NOMO-1 treated with dmso at 0.1 percent for 144 hours (cell line): Measurements from ENCODE around the gene PRR15L.
A peak's percentile ranks its signal among the peaks of the same experiment; 100 is the strongest.
"Not testable (repeated sequence)": the region's sequence is repeated elsewhere in the genome, so short reads cannot be mapped to it uniquely, and the experiment has no call there.

Experiments
- DNase-seq: peaks from one replicate; lab custom pipeline; 2025; ENCODE audit not compliant: unreplicated experiment; lab: John Stamatoyannopoulos, UW

The PRR15L gene, protein sequence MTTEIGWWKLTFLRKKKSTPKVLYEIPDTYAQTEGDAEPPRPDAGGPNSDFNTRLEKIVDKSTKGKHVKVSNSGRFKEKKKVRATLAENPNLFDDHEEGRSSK

DNA sequence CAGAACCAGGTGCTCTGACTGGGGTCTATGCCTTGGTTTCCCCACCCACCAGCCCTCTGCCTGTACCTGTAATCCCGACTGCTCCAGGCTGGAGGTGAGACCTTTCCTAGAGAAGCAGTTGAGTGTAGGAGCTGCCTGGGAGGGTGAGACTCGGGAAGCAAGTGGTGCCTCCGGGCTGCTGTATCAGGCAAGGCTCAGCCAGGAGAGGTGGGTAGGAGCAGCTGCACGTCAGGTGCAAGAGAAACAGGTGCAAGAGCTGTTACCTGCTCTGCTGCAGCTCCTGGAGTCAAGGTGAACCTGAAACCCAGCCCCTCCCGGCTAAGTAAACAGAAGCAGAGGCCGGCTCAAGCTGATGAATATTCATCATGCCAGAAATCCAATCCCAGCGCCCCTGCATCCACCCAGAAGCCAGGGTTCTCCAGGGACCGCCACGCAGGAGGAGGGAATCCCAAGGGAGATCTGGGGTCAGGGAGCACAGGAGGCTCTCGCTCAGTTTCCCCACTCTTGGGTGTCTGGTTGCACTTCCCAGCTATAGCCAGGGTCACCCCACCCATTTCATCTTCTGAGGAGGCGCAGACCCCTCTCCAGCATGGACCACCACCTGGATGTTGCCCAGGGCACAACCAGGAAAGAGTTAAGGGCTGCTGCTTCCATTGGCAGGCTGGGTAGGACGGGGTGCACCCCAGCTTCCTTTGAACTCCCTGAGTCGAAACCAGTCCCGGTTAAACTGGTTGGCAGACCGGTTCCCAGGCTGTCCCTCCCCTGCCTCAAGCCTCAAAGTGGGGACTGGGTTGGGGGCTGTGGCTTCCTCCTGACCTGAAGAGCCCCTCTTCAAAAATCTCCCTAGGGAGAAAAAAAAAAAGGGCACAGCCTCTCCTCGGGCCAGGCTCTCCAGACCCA, at the start of gene PRR15L:
PRR15L (minus strand) TSS at position 293 of the 900 bp plus-strand sequence. CDS start 4,649 bp downstream, outside the sequence.
- DNase-seq, result no peak

DNA sequence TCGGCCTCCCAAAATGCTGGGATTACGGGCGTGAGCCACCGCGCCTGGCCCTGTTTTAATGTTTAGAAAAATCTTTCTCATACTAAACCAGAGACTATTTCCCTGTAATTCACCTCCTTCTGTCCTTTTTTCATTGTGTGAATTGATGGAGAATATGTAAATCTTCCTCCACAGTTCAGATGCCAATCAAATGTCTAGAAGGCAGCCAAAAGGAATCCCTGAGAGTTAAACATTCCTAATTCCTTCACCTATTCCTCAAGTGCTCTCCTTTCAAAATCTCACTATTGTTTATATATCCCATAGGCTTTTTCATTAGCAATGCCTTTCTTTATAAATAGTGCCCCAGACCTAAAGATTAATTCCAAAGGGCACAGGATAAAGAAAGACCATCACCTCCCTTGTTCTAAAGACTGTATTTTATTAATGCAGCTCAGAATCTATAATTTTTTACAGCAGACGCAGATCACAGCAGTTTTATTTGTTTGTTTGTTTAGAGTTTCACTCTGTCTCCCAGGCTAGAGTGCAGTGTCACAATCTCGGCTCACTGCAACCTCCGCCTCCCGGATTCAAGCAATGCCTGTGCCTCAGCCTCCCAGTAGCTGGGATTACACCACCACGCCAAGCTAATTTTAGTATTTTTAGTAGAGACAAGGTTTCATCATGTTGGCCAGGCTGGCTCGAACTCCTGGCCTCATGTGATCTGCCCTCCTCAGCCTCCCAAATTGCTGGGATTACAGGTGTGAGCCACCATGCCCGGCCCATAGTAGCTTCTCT, 49.4 kb upstream of the PRR15L start:
- no peak for DNase-seq

DNA sequence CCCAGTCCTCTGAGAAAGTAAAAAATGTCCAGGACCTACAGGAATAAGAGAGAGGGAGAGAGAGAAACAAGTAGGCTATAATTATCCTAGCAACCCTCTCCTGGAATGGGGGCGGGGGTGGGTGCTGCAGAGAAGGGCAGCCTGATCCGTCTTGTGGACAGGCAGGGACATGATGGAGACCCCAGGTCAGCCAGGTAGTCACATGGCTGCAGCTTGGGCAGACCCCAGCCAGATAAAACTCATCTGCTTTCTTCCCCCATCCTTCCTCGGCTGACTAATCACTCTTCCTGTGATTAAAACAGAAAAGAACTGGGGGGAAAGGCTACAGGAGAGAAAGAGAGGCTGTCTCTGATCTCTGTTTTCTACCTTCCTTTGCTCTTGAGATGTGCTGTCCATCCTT, 47.3 kb upstream of the PRR15L start:
- no peak for DNase-seq

DNA sequence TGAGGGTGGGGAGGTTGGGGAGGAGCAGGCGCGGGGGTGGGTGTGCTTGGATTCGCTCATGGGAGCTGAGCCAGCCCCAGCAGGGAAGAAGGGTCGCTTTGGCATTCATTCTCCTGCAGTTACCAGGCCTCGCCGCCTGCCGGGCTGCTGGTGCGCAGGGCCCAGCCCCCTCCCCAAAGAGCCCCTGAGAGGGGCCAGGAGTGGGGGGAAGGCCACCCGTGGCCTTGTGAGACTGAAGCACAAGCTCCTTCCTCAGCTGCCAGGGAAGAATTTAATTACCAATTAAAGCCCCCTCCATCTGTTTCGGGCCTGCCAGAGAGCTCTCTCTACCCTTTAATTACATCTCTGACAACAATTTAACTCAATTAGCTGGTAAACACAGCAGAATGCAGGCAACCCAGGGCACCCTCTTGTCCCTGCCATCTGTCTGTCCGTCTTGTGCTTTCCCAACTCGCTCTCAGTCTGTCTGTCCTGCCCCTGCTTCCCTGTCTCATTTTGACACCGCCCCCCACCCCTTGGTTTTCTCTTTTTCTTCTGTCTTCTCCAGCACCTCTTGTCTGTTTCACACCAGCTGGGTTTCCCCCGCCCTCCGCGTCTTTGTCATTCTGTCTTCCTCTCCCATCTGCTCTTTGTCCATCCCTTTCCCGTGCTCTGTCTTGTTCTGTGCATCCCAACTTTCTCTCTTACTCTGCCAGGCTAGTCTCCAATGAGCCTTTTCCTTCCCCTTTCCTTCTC, 45.9 kb upstream of the PRR15L start:
- no peak for DNase-seq

DNA sequence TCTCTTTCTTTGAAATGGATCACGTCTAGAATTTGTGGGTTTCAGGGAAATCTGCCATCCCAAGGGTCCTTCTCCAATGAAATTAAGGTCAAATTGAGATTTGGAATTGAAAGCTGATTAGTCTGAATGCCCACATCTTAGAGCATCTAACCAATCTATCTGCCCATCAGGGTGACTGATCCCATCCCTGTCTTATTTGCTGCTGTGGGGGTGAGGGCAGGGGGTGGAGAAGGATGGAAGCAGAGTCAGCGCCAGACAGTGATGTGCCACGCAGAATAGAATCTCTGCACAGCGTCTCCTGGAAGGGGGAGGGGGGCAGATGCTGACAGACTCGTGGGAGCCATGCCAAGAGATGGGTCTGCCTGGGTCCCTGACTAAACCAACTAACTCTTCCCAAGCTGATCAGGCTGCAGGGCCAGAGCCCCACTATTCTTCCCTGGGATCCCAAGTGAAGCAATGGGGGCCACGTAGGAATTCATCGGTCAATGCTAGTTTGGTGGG, 45.3 kb upstream of the PRR15L start:
- no peak for DNase-seq

DNA sequence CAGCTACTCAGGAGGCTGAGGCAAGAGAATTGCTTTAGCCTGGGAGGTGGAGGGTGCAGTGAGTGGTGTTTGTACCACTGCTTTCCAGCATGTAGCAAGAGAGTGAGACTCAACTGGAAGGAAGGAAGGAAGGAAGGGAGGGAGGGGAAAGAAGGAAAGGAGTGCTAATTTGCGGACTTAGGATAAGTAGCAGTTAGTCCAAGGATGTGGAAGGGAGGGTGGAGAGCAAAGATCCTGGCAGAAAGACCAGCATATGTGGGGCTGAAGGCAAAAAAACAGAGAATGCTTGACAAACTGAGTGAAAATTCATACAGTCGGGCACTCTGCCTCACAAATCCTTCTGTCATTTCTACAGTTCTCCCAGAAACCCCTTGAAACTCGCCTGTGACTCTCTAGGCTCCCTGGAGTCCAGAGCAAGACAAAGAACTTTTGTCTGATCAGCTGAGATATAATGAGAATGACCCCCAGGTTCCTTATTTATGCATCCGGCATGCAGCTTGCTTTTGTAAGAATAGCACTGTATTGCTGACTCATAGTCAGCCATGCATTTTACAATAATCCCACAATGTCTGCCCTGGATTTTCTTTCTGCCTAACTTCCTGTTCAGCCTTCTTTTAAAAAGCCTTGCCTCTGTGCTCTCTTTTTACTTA, 44.7 kb upstream of the PRR15L start:
- peak; percentile 49 for DNase-seq

DNA sequence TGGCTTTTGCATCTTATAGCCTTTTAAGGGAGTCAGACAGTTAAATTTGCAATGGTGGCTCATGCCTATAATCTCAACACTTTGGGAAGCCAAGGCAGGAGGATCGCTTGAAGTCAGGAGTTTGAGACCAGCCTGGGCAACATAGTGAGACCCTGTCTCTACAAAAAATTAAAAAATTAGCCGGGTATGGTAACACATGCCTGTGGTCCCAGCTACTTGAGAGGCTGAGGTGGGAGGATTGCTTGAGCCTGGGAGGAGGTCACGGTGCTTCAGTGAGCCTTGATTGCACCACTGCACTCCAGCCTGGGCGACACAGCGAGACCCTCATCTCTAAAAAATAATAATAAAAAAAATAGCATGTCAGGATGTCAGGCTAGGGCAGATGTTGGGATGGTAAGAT, 44.0 kb upstream of the PRR15L start:
- not testable (repeated sequence) for DNase-seq

DNA sequence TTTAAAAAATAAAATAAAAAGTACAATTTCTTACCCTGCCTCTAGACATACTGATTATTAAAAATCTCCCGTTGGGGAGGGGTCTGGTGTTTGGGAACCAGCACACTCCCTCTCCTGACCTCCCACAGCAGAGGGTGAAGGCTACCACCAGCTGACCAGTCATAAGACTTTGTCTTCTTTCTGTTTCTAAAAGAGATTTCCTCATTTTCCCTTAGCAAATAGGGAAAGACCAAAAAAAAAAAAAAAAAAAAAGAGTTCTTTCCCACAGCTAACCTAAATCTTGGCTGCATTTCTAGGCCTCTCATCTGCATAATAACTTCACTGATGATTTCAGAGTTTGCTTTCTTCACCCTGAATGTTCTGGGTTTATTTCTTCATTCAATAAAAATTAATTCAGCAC, 43.5 kb upstream of the PRR15L start:
- DNase-seq, result no peak

DNA sequence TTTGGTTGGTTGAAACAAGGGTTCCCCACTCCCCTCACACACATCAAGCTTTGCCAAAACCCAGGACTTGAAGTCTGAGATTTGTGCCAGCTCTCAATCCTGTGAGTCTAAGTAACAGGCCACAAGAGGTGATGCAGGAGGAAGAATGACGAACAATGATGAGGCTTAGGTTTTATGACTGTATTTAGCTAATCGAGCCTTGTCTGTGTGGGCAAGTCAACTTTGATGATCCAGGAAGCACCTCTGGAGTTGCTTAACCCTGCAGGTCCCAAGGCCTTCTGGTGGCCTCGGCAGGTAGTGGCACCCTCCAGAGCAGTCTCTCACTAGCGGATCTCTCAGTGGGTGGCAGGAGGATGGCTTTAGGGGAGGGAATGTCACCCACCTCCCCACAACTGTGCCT, 41.9 kb upstream of the PRR15L start:
- peak; percentile 22 for DNase-seq

DNA sequence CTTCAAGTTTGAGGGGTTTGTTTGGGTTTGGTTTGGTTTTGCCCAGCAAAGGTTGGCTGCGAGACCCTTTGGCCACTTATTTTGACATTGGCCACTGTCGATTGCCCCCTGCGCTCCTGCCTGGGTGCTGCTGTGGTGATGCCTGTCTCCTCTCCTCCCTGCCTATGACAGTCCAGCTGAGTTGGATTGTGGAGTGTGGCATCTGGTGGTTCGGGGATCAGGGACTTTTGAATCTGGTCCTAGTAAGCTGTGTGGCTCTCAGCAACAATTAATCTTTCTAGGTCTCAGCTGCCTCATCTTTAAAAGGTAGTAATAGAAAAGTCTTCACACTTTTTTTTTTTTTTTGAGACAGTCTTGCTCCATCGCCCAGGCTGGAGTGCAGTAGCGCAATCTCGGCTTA, 40.4 kb upstream of the PRR15L start:
- no peak for DNase-seq

DNA sequence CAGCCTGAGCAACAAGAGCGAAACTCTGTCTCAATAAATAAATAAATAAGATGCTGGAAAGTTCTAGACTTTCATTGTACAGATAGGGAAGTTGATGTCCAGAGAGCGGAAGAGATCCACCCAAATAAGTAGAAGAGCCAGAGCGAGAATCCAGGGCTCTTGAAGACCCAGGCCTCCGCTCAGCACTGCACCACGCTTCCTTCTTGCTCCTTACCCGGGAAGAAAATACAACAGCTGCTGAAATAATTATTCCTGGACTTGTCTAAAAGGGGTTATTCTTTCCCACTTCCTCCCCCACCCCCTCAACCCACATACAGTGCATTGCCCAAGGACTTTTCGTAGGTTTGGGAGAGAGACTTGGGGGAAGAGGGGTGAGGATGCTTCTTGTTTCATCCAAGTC, 39.9 kb upstream of the PRR15L start:
- no peak for DNase-seq

DNA sequence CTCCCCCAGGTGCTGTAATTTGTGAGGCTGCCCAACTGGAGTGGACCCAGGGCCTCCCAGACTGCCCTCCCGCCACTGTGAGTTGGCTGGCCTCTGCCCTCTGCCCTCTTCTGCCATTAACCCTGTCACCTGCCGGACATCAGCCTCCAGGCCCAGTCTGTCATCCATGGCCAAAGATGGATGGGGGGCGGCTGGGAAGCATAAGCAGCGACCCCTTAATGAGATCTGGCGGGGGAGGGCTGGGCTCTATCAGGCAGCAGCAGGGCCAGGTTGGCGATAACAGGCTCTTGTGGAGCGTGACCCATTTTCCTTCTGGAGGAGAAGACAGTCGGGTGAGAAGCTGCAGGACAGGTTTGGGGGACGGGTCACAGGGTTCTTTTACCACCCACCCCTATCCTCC, 38.5 kb upstream of the PRR15L start:
- no peak for DNase-seq

DNA sequence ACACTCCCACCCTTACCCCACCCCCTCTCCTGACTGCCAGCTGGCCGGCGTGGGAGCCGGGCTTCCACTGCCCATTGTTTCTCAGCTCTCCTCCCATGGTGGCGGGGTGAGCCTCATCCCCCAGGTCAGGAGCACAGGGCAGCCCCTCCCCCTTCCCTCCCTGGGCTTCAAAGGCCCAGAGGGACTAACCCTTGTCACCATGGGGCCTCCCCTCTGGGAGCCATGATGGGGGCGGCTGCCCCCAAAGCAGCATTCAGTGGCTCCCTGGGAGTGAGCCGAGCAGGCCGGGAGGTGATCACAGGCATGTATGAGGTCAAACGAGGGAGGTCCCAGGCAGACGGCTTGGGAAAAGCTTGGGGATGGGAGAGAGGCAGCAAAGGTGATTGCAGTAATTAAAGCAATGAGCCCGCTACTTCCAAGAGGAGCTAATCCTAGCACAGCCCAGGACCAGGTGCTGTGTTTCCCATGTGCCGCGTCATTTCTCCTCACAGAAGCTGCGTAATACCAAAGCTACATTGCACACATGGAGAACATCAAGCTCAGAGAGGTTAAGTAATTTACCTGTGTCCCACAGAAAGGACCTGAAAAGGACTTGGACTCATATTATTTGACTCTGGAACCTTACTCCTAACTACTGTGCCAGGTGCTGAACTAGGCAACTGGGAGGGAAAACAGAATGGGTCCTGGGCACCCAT, 37.7 kb upstream of the PRR15L start:
- DNase-seq, result no peak

DNA sequence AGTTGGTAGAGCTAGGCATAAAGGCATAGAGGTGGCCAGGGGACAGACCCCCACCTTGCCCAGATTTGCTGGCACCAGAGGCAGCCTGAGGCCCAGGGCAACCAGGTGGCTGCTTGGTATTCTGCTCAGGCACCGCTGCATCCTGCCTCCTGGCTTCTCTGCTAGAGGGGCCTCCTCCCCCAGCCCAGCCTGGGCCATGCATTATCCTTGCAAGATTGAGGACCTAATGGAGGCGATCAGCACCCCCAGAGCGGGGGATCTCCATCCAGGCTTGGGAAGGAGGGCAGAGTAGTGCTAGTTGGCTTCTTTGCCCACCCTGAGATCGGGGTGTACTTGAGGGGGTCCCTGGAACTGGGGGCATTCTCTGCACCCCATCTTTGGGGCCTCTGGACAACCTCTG, 37.0 kb upstream of the PRR15L start:
- DNase-seq, result no peak

DNA sequence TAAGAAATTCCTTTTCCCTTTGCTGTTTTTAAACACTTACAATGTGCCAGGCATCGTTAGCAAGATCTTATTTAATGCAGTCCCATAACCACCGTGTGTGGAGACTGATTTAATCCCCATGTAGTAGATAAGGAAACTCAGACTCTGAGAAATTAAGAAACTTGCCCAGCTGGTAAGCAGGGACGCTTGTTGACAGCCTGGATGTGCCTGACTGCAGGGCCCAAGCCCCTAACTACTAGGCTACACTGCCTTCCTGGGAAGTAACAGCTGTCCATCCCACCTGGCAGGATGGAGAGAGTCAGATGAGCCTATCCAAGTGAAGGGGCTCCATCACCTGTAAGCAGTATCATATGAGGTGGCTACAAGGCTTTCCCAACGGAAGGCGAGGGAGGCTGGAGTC, 36.3 kb upstream of the PRR15L start:
- no peak for DNase-seq

DNA sequence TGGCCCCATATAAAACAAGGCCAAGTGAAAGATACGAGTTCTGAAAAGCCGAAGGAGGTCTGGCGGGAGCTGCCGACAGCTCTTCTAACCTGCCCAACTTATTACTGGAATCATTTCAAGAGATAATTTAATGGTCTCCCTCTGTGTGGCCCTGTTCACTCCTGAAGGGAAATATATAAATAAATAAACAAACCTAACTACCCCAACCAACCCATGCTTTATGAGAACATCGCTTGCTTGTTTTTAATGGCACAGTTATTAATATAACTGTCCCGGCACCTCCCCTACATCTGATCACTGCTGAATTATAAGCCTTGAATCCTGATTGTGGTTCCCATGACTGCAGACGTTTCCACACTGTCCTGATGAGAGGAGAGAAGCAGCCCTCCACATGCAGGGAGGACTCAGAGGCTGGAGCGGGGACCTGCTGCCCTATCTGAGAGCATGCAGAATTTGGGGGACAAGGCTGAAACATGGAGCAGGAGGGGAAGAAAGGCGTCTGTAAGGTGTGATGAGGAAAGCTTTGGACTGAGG, 35.4 kb upstream of the PRR15L start:
- no peak for DNase-seq

DNA sequence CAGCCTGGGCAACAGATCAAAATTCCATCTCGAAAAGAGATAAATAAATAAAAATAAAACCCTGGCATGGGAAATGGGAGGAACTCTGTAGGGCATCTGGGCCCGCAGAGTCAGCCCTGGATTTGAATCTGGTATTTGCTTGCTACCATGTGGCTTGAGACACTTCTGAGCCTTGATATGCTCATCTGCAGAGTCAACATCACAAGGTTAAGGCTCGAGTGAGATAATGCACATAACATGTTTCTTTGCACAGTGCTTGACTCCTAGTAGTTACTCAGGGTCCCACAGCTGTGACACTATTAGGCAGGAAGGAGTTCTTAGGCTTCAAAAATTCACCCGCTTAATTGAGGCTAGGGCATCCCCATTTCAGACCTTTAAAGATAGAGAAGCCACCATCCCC, 34.5 kb upstream of the PRR15L start:
- DNase-seq, result no peak

DNA sequence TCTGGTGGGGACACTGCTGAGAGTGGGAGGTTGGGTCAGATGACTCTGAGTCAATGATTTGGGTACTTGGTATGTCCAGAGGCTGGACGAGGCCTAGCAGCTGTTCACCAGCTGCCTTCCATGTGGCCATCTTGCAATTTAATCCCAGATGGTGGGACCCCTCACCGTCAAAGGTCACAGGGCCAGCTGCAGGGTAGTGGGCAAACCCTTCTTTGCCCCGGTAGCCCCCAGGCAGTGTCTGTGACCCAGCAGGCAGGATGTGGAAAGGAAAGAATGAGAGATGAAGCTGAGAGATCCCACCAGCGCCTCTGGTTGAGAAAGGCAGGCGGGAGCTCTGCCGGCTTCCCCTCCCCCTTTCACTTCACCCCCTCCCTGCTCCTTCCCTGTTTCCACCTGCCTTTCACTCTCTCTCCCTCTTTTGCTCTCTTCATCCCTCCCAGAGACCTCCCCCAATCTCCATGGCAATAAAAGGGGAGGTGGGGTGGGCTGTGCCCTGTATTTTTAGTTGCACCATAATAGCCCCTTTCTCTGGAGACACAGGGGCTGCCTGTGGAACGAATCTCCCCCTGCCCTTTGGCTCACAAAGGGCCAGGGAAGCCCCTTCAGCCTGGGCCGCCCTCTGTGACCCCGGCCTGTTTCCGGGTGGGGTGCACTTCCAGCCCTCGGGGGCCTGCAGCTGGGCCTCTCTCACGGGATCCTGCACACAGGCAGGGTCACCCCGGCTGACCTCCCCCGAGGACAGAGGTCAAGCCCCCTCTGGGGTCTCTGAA, 33.5 kb upstream of the PRR15L start:
- DNase-seq, result no peak

DNA sequence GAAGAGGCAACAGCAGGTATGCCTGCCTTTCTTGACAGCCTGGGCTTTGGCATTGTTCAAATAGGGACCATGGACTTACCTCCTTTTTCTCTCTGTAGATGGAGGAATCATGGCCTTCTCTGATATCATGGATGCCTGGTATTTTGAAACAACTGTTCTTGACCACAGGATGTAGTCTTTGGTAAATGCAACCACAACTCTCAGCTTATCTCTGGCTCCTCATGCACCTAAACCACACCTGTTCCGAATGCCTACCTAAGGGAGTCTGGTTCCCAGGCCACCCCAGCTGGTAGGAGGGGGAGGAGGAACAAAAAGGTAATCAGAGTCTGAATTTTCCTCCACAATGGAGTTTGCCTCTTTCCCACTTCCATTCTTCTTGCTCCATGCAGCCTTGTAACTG, 32.0 kb upstream of the PRR15L start:
- no peak for DNase-seq
